ENCODE results near the gene FIGN.

The FIGN gene

GRCh38 chr2:163692081-163692480, 43.7 kb downstream of the FIGN start:
- no peak for TF ChIP-seq CTCF (IDR thresholded peaks at IDR 0.05)

GRCh38 chr2:163690896-163691295, 44.9 kb downstream of the FIGN start:
- TF ChIP-seq CTCF (IDR thresholded peaks at IDR 0.05), result no peak

- TF ChIP-seq CTCF (IDR thresholded peaks at IDR 0.05), result no peak
Observed at GRCh38 chr2:163687217-163687616, 48.6 kb downstream of the FIGN start.

- TF ChIP-seq CTCF (IDR thresholded peaks at IDR 0.05), result no peak
Observed at GRCh38 chr2:163686289-163686688, 49.5 kb downstream of the FIGN start.

- TF ChIP-seq CTCF (IDR thresholded peaks at IDR 0.05), result no peak
Observed at GRCh38 chr2:163682695-163683094, 53.1 kb downstream of the FIGN start.

- no peak for TF ChIP-seq CTCF (IDR thresholded peaks at IDR 0.05)
Observed at GRCh38 chr2:163681745-163682144, 54.1 kb downstream of the FIGN start.

- no peak for TF ChIP-seq CTCF (IDR thresholded peaks at IDR 0.05)
Observed at GRCh38 chr2:163675388-163675787, 60.4 kb downstream of the FIGN start.

GRCh38 chr2:163673522-163673921, 62.3 kb downstream of the FIGN start:
- TF ChIP-seq CTCF (IDR thresholded peaks at IDR 0.05), result no peak

Measured in LNCAP (cell line).